NB4 (cell line): Measurements from ENCODE around the gene HLA-DQB1.

Experiments
- DNase-seq: peaks from one replicate; pipeline ENCODE4 v3.0.0; 2010; ENCODE audit warnings: low read depth
- H3K4me3 ChIP-seq: one replicate; pipeline ENCODE4 v1.5.1; 2011; ENCODE audit warnings: mild to moderate bottlenecking, low read depth, low read length, moderate library complexity
- CTCF ChIP-seq: IDR thresholded peaks from one replicate; pipeline ENCODE4 v1.5.1; 2012; ENCODE audit warnings: low read depth, low read length
- MAX ChIP-seq: IDR thresholded peaks from 2 replicates; pipeline ENCODE4 v1.6.1; 2011; ENCODE audit warnings: low read depth, low read length
- MYC ChIP-seq: IDR thresholded peaks from 2 replicates; pipeline ENCODE4 v1.6.1; 2011; ENCODE audit warnings: low read depth, low read length
- POLR2A ChIP-seq: IDR thresholded peaks from 2 replicates; pipeline ENCODE4 v1.6.1; 2011; ENCODE audit warnings: mild to moderate bottlenecking; ENCODE audit not compliant: insufficient read length; ENCODE audit errors: extremely low read depth

HLA-DQB1 gene

GRCh38 chr6:32615885-32616532 lies 50.4 kb downstream of the HLA-DQB1 start:
- TF ChIP-seq POLR2A, result no peak
- no peak for TF ChIP-seq MAX
- no peak for TF ChIP-seq MYC
- no peak for TF ChIP-seq CTCF
- no peak overlapping the region for H3K4me3 ChIP-seq
- DNase-seq, result no peak

- TF ChIP-seq MYC (no peak), CTCF (no peak), MAX (no peak), POLR2A (no peak)
- H3K4me3 ChIP-seq, result no peak overlapping the region
- no peak for DNase-seq
These were observed 51.9 kb downstream of the HLA-DQB1 start for GRCh38 chr6:32614366-32615081.

GRCh38 chr6:32613475-32613874 lies 53.0 kb downstream of the HLA-DQB1 start:
- no peak for DNase-seq
- TF ChIP-seq CTCF, result no peak
- no peak overlapping the region for H3K4me3 ChIP-seq

- no peak for DNase-seq
- no peak overlapping the region for H3K4me3 ChIP-seq
- TF ChIP-seq POLR2A (no peak), MAX (no peak), MYC (no peak), CTCF (no peak)
These were observed 55.7 kb downstream of the HLA-DQB1 start for GRCh38 chr6:32610682-32611296.

- TF ChIP-seq MYC (no peak), CTCF (no peak), MAX (no peak), POLR2A (no peak)
- peak; percentile 72 for DNase-seq
- H3K4me3 ChIP-seq, result no peak overlapping the region
These were observed 56.5 kb downstream of the HLA-DQB1 start for GRCh38 chr6:32609731-32610640.
